GM12878 (cell line): ENCODE measurements around the gene DCAF4L1. TPM values are rescaled to one million over a fixed set of nuclear protein-coding genes. Genes with fewer than 3 reads are reported as not detected.
A peak's percentile ranks its signal among the peaks of the same experiment; 100 is the strongest.

Experiments used
- BMI1 ChIP-seq: fragments of 450-650 bp; IDR thresholded peaks from 2 replicates; pipeline ENCODE4 v1.6.1; 2016; ENCODE audit warnings: mild to moderate bottlenecking, moderate library complexity, borderline replicate concordance
- CREM ChIP-seq: IDR thresholded peaks from 2 replicates; pipeline ENCODE4 v1.6.1; 2014; ENCODE audit warnings: antibody characterized with exemption, low read depth
- CTCF ChIP-seq, 3 experiments: IDR thresholded peaks in 2 of 3; conservative IDR thresholded peaks in 1 of 3; 2 replicates each; pipeline ENCODE4 v1.5.1; 2011; ENCODE audit warnings: low read depth in 3 of 3, low read length in 3 of 3, mild to moderate bottlenecking in 3 of 3, control low read depth in 2 of 3, moderate library complexity in 2 of 3, inconsistent platforms in 1 of 3, mixed read lengths in 1 of 3; ENCODE audit not compliant: control insufficient read depth in 2 of 3, insufficient read depth in 1 of 3; ENCODE audit errors: extremely low read depth in 1 of 3
- EED ChIP-seq: sonication (generic); IDR thresholded peaks from 2 replicates; pipeline ENCODE4 v1.6.1; 2016; ENCODE audit warnings: antibody characterized with exemption, low read depth
- KDM1A ChIP-seq: fragments of 200-600 bp; sonication (generic); IDR thresholded peaks from 2 replicates; pipeline ENCODE4 v1.6.1; 2016; ENCODE audit warnings: borderline replicate concordance
- MTA2 ChIP-seq: fragments of 450-650 bp; IDR thresholded peaks from 2 replicates; pipeline ENCODE4 v1.6.1; 2016; ENCODE audit warnings: low read depth, mild to moderate bottlenecking, moderate library complexity
- NKRF ChIP-seq: fragments of 450-650 bp; conservative IDR thresholded peaks from 2 replicates; pipeline ENCODE4 v1.6.1; 2017; ENCODE audit warnings: mild to moderate bottlenecking, moderate library complexity
- NRF1 ChIP-seq: conservative IDR thresholded peaks from 2 replicates; pipeline ENCODE4 v1.6.1; 2011; ENCODE audit warnings: mild to moderate bottlenecking, low read depth, low read length, improper control_type of control experiment
- PAX5 ChIP-seq: IDR thresholded peaks from 2 replicates; pipeline ENCODE4 v1.6.1; 2011; ENCODE audit warnings: low read depth, low read length, borderline replicate concordance
- POLR2AphosphoS2 ChIP-seq: IDR thresholded peaks from 2 replicates; pipeline ENCODE4 v1.6.1; 2011; ENCODE audit warnings: low read depth, mild to moderate bottlenecking, low read length, improper control_type of control experiment, moderate library complexity
- SIX5 ChIP-seq: IDR thresholded peaks from 2 replicates; pipeline ENCODE4 v1.6.1; 2011; ENCODE audit warnings: mild to moderate bottlenecking, low read depth, low read length, moderate library complexity; ENCODE audit not compliant: severe bottlenecking
- SMARCA5 ChIP-seq: fragments of 450-650 bp; IDR thresholded peaks from 2 replicates; pipeline ENCODE4 v1.6.1; 2017; ENCODE audit warnings: mild to moderate bottlenecking
- SPI1 ChIP-seq: IDR thresholded peaks from 2 replicates; pipeline ENCODE4 v1.6.1; 2011; ENCODE audit warnings: low read depth, mild to moderate bottlenecking, low read length, moderate library complexity, borderline replicate concordance; ENCODE audit not compliant: insufficient read depth
- TARDBP ChIP-seq: IDR thresholded peaks from 2 replicates; pipeline ENCODE4 v1.6.1; 2016; ENCODE audit warnings: borderline replicate concordance
- ZBTB11 ChIP-seq: fragments of 450-650 bp; formaldehyde crosslinking; IDR thresholded peaks from 2 replicates; pipeline ENCODE4 v1.5.0; 2022; ENCODE audit warnings: mild to moderate bottlenecking, missing genetic modification characterization
- ZBTB40 ChIP-seq: fragments of 450-650 bp; IDR thresholded peaks from 2 replicates; pipeline ENCODE4 v1.6.1; 2016; ENCODE audit warnings: mild to moderate bottlenecking, moderate library complexity, borderline replicate concordance
- ZNF217 ChIP-seq: fragments of 450-650 bp; IDR thresholded peaks from 2 replicates; pipeline ENCODE4 v1.6.1; 2017; ENCODE audit warnings: antibody characterized with exemption, mild to moderate bottlenecking
- ZNF24 ChIP-seq: fragments of 450-650 bp; IDR thresholded peaks from 2 replicates; pipeline ENCODE4 v1.6.1; 2017; ENCODE audit warnings: antibody characterized with exemption, mild to moderate bottlenecking
- polyA plus RNA-seq, 11 experiments: library from polyadenylated mRNA; depleted of rRNA in 4 of 11; unstranded in 6 of 11; stranded (reverse) in 5 of 11; fragments of >200 nt; fragmentation: Nextera tagmentation in 4 of 11; fragmentation: Illumina TruSeq in 1 of 11; extraction: Ambion mirVana in 4 of 11; extraction: Trizol in 1 of 11; gene quantifications; 1 replicate in 1 of 11; 2 replicates in 10 of 11; pipeline versions ENCODE4 v1.2.1 to v1.2.3, GENCODE V29; 2011 to 2016; ENCODE audit warnings: inconsistent platforms in 2 of 11, missing spikeins in 2 of 11, low read depth in 1 of 11
- total RNA-seq, 4 experiments: library from RNA; depleted of rRNA in 3 of 4; stranded (reverse); fragments of >200 nt in 3 of 4; fragmentation: Illumina TruSeq in 1 of 4; extraction: Trizol in 1 of 4; gene quantifications; 2 replicates each; pipeline versions ENCODE4 v1.2.1 to v1.2.3, GENCODE V29; 2013 to 2021

Gene DCAF4L1
- total and polyA plus RNA-seq, 10 of the 15 experiments (the other 5 are each of a cell fraction or from before 2014, with no cell fraction given): 0.04 to 0.48 (median 0.18) TPM

- TF ChIP-seq SIX5: no peak
- TF ChIP-seq ZNF24: no peak
- TF ChIP-seq TARDBP: no peak
- TF ChIP-seq ZBTB40: peak; percentile 92
- peak in 2 of 3 experiments; percentile 19 to 36; a peak in 2 of 6 replicates for TF ChIP-seq CTCF (IDR thresholded peaks at IDR 0.05 in 2 of 3, conservative IDR thresholded peaks at IDR 0.05 in 1 of 3; ENCODE audit: control insufficient read depth in 2 of 3, extremely low read depth in 1 of 3, insufficient read depth in 1 of 3, low read depth in 3 of 3, low read length in 3 of 3)
- peak; percentile 71; the same call in 1 of the 2 replicates for TF ChIP-seq POLR2AphosphoS2
- TF ChIP-seq PAX5: peak; percentile 56; the same call in 1 of the 2 replicates
- no peak; the same call in 1 of the 2 replicates for TF ChIP-seq EED
- TF ChIP-seq ZBTB11 (CRISPR knock-in tag): no peak
- no peak for TF ChIP-seq MTA2
- peak; percentile 86 for TF ChIP-seq NKRF
- no peak for TF ChIP-seq ZNF217
- no peak for TF ChIP-seq BMI1
- TF ChIP-seq SMARCA5: peak; percentile 72
- TF ChIP-seq NRF1: no peak
- TF ChIP-seq SPI1: peak; percentile 30; the same call in 1 of the 2 replicates
- TF ChIP-seq CREM: peak; percentile 98
- TF ChIP-seq KDM1A: no peak
Observed at GRCh38 chr4:41990365-41991111, 9.0 kb downstream of the DCAF4L1 start, which contains the start of gene SLC30A9 (continued).
